ENCODE measurements around the gene ZNHIT6. TPM values are rescaled to one million over a fixed set of nuclear protein-coding genes. Genes with fewer than 3 reads are reported as not detected.

The ZNHIT6 gene
- total RNA-seq, 2 experiments from 2014 or later, result 22.4 to 23.9 TPM

GRCh38 chr1:85689775-85690404 lies 18.3 kb downstream of the ZNHIT6 start:
- CTCF ChIA-PET, result no interaction called here
- TF ChIP-seq CTCF (IDR thresholded peaks at IDR 0.05), result no peak
- ATAC-seq (no peak), DNase-seq (no peak)
- peaks cover 30% of the 10 kb centered on the region for H3K36me3 Mint-ChIP-seq (ENCODE audit: low read depth)
- no peaks in the 10 kb centered on the region for H3K9me3 Mint-ChIP-seq
- no peaks in the 10 kb centered on the region for H3K27me3 Mint-ChIP-seq
- no peak overlapping the region for H3K4me3 Mint-ChIP-seq
- no peak overlapping the region for H3K27ac Mint-ChIP-seq
- H3K4me1 Mint-ChIP-seq (ENCODE audit: low read depth), result peaks cover 14% of the 10 kb centered on the region
- POLR2A ChIA-PET, result no interaction called here
- intact Hi-C loops (cut with micrococcal nuclease), result loop anchor here (10.0 kb wide), 1 partner anchor 385 kb away; no protein-coding TSS in a partner anchor

- TF ChIP-seq CTCF (IDR thresholded peaks at IDR 0.05), result no peak
- POLR2A ChIA-PET, result no interaction called here
- CTCF ChIA-PET, result interaction anchor here (0.6 kb wide), 1 partner anchor 53 kb away, joined by 3 read pairs; no protein-coding TSS in a partner anchor
- H3K9me3 Mint-ChIP-seq, result no peaks in the 10 kb centered on the region
- H3K4me1 Mint-ChIP-seq (ENCODE audit: low read depth), result peaks cover 3% of the 10 kb centered on the region
- no peak for ATAC-seq
- no peak overlapping the region for H3K27ac Mint-ChIP-seq
- no peak for DNase-seq
- H3K4me3 Mint-ChIP-seq, result no peak overlapping the region
- intact Hi-C loops (cut with micrococcal nuclease), result loop anchor here (2.0 kb wide), 1 partner anchor 21 kb away; no protein-coding TSS in a partner anchor
- H3K27me3 Mint-ChIP-seq, result no peaks in the 10 kb centered on the region
- peaks cover 20% of the 10 kb centered on the region for H3K36me3 Mint-ChIP-seq (ENCODE audit: low read depth)
Observed at GRCh38 chr1:85683292-85684025, 24.8 kb downstream of the ZNHIT6 start.

- ATAC-seq, result no peak
- Mint-ChIP-seq H3K4me1 (ENCODE audit: low read depth) (peaks cover 9% of the 10 kb centered on the region), H3K9me3 (no peaks in the 10 kb centered on the region), H3K4me3 (no peak overlapping the region), H3K27ac (no peak overlapping the region), H3K27me3 (no peaks in the 10 kb centered on the region), H3K36me3 (ENCODE audit: low read depth) (peaks cover 22% of the 10 kb centered on the region)
- intact Hi-C loops (cut with micrococcal nuclease), result no loop called here
- no peak for TF ChIP-seq CTCF (IDR thresholded peaks at IDR 0.05)
- DNase-seq, result no peak
- POLR2A ChIA-PET, result no interaction called here
- CTCF ChIA-PET, result interaction anchor here (1.0 kb wide), 2 partner anchors 10 to 12 kb away, joined by 4 read pairs; no protein-coding TSS in a partner anchor
Observed at GRCh38 chr1:85681087-85681486, 27.1 kb downstream of the ZNHIT6 start.

GRCh38 chr1:85678193-85678592 lies 30.0 kb downstream of the ZNHIT6 start:
- no peaks in the 10 kb centered on the region for H3K9me3 Mint-ChIP-seq
- TF ChIP-seq CTCF (IDR thresholded peaks at IDR 0.05), result no peak
- peaks cover 7% of the 10 kb centered on the region for H3K4me1 Mint-ChIP-seq (ENCODE audit: low read depth)
- H3K36me3 Mint-ChIP-seq (ENCODE audit: low read depth), result peaks cover 36% of the 10 kb centered on the region
- ChIA-PET CTCF (interaction anchor here (0.6 to 1.4 kb wide), 3 partner anchors 9 to 1028 kb away, joined by 3 to 4 read pairs (median 3); no protein-coding TSS in a partner anchor), POLR2A (no interaction called here)
- no peak overlapping the region for H3K27ac Mint-ChIP-seq
- no peak overlapping the region for H3K4me3 Mint-ChIP-seq
- ATAC-seq (no peak), DNase-seq (no peak)
- H3K27me3 Mint-ChIP-seq, result no peaks in the 10 kb centered on the region
- intact Hi-C loops (cut with micrococcal nuclease), result no loop called here

- DNase-seq (no peak), ATAC-seq (no peak)
- Mint-ChIP-seq H3K36me3 (ENCODE audit: low read depth) (peaks cover 36% of the 10 kb centered on the region), H3K9me3 (no peaks in the 10 kb centered on the region), H3K27ac (no peak overlapping the region), H3K4me1 (ENCODE audit: low read depth) (peaks cover 7% of the 10 kb centered on the region), H3K4me3 (no peak overlapping the region), H3K27me3 (no peaks in the 10 kb centered on the region)
- intact Hi-C loops (cut with micrococcal nuclease), result no loop called here
- TF ChIP-seq CTCF (IDR thresholded peaks at IDR 0.05), result no peak
- CTCF ChIA-PET, result interaction anchor here (1.0 to 1.4 kb wide), 2 partner anchors 10 to 369 kb away, joined by 3 to 4 read pairs; no protein-coding TSS in a partner anchor
- POLR2A ChIA-PET, result no interaction called here
Observed at GRCh38 chr1:85677656-85678055, 30.6 kb downstream of the ZNHIT6 start.
